Gastrocnemius medialis (tissue), 4 donors: ENCODE data around the gene FADD. TPM values are rescaled to one million over a fixed set of nuclear protein-coding genes. Genes with fewer than 3 reads are reported as not detected.
A peak's percentile ranks its signal among the peaks of the same experiment; 100 is the strongest.

ENCODE experiments used
- ATAC-seq, 2 donors: fragments of 150-250 bp; one replicate each; pipeline ENCODE4 v1.9.1; 2016
- DNase-seq, 2 donors: peaks; one replicate each; pipeline ENCODE4 v3.0.0-alpha.2; 2019
- H3K27ac ChIP-seq, 4 donors: fragments of 200-600 bp; sonication (generic); 1 replicate in 1 of 4; 2 replicates in 3 of 4; pipeline ENCODE4 v1.5.1; 2016 to 2018; ENCODE audit warnings: mild to moderate bottlenecking in 2 of 4, moderate library complexity in 1 of 4
- H3K27me3 ChIP-seq, 3 donors: fragments of 200-600 bp; sonication (generic) in 2 of 3; 1 replicate in 1 of 3; 2 replicates in 2 of 3; pipeline versions ENCODE4 v1.5.1 to v1.6.0; 2016 to 2019; ENCODE audit warnings: mild to moderate bottlenecking in 1 of 3, moderate library complexity in 1 of 3
- H3K36me3 ChIP-seq, 2 donors: fragments of 200-600 bp; sonication (generic) in 1 of 2; one replicate each; pipeline ENCODE4 v1.5.1; 2017 to 2018
- H3K4me1 ChIP-seq, 2 donors: fragments of 200-600 bp; sonication (generic) in 1 of 2; one replicate each; pipeline ENCODE4 v1.5.1; 2016 to 2017; ENCODE audit warnings: mild to moderate bottlenecking in 2 of 2
- H3K4me3 ChIP-seq, 4 donors: fragments of 200-600 bp; sonication (generic) in 3 of 4; 1 replicate in 1 of 4; 2 replicates in 3 of 4; pipeline ENCODE4 v1.5.1; 2016 to 2019; ENCODE audit warnings: mild to moderate bottlenecking in 2 of 4
- H3K9me3 ChIP-seq, 3 donors: fragments of 200-600 bp; sonication (generic) in 2 of 3; 1 replicate in 1 of 3; 2 replicates in 2 of 3; pipeline ENCODE4 v1.5.1; 2016 to 2019
- POLR2A ChIP-seq, 2 donors: fragments of 450-650 bp; IDR thresholded peaks; one replicate each; pipeline ENCODE4 v1.6.1; 2017; ENCODE audit warnings: antibody characterized with exemption in 2 of 2, mild to moderate bottlenecking in 2 of 2, moderate library complexity in 2 of 2
- in situ Hi-C, 4 donors: fragments of 200-750 bp; cut with MboI; loops; one replicate each; pipeline versions ENCODE4 v1.15.0 to v1.8.0; 2017; ENCODE audit warnings: low sequenced_read_pairs in 4 of 4
- intact Hi-C: fragments of 100-400 bp; cut with DNase I; formaldehyde crosslinking; loops from one replicate; pipeline ENCODE4 v1.15.1; 2023; ENCODE audit warnings: low total_unique reads
- total RNA-seq, 4 donors: library from RNA; depleted of rRNA; stranded (reverse); fragments of >200 nt; gene quantifications; one replicate each; pipeline versions ENCODE4 v1.1.0 to v1.2.3, GENCODE V29; 2016
- TF ChIP-seq, protein P1 (sequence below), 5 experiments: fragments of 450-650 bp in 3 of 5; fragments of 200-600 bp in 2 of 5; sonication (generic) in 2 of 5; IDR thresholded peaks in 4 of 5; conservative IDR thresholded peaks in 1 of 5; 1 replicate in 4 of 5; 2 replicates in 1 of 5; pipeline ENCODE4 v1.5.1; 2016 to 2019; ENCODE audit warnings: antibody characterized with exemption in 5 of 5, mild to moderate bottlenecking in 3 of 5, moderate library complexity in 3 of 5

Gene FADD
- total RNA-seq, 4 donors from 2014 or later, result 6.9 to 17.3 (median 10.4) TPM

DNA sequence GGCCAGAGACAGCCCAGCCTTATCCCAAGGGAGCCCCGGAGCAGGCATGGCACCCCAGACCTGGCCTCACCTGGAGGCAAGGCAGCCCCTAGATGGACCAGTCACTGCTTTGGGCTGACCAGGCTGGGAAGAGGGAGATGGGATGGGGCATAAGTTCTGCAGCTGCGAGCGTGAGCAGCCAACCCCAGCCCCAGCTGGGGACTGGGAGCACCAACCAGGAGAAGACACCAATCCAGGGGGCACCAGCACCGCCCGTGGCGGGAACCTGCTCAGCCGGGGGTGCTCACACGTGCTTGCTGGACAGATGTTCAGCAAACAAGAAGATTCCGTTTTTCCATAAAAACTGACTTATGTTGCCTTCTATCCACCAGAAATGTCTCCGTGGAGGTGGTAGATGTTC, 16.2 kb upstream of the FADD start:
- no peak overlapping the region for H3K27ac ChIP-seq
- no peak overlapping the region for H3K4me3 ChIP-seq
- H3K27me3 ChIP-seq, result no peaks in the 10 kb centered on the region
- TF ChIP-seq, protein P1, sequence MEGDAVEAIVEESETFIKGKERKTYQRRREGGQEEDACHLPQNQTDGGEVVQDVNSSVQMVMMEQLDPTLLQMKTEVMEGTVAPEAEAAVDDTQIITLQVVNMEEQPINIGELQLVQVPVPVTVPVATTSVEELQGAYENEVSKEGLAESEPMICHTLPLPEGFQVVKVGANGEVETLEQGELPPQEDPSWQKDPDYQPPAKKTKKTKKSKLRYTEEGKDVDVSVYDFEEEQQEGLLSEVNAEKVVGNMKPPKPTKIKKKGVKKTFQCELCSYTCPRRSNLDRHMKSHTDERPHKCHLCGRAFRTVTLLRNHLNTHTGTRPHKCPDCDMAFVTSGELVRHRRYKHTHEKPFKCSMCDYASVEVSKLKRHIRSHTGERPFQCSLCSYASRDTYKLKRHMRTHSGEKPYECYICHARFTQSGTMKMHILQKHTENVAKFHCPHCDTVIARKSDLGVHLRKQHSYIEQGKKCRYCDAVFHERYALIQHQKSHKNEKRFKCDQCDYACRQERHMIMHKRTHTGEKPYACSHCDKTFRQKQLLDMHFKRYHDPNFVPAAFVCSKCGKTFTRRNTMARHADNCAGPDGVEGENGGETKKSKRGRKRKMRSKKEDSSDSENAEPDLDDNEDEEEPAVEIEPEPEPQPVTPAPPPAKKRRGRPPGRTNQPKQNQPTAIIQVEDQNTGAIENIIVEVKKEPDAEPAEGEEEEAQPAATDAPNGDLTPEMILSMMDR (IDR thresholded peaks at IDR 0.05 in 4 of 5, conservative IDR thresholded peaks at IDR 0.05 in 1 of 5), result no peak
- no peak for TF ChIP-seq POLR2A (IDR thresholded peaks at IDR 0.05)
- ATAC-seq (no peak), DNase-seq (no peak)
- no peaks in the 10 kb centered on the region for H3K9me3 ChIP-seq
- intact Hi-C loops (no loop called here), in situ Hi-C loops (no loop called here)
- no peaks in the 10 kb centered on the region for H3K36me3 ChIP-seq
- H3K4me1 ChIP-seq, result no peaks in the 10 kb centered on the region

- H3K4me3 ChIP-seq, result no peak overlapping the region
- no peak for DNase-seq
- H3K9me3 ChIP-seq, result no peaks in the 10 kb centered on the region
- H3K27ac ChIP-seq, result no peak overlapping the region
- H3K36me3 ChIP-seq, result no peaks in the 10 kb centered on the region
- intact Hi-C loops (no loop called here), in situ Hi-C loops (no loop called here)
- ATAC-seq, result no peak
- no peak for TF ChIP-seq POLR2A (IDR thresholded peaks at IDR 0.05)
- TF ChIP-seq, protein P1 (IDR thresholded peaks at IDR 0.05 in 4 of 5, conservative IDR thresholded peaks at IDR 0.05 in 1 of 5), result no peak
- H3K27me3 ChIP-seq, result no peaks in the 10 kb centered on the region
- H3K4me1 ChIP-seq, result no peaks in the 10 kb centered on the region
Observed at GRCh38 chr11:70187771-70188170, 15.3 kb upstream of the FADD start.

GRCh38 chr11:70189622-70190021, 13.5 kb upstream of the FADD start:
- H3K27ac ChIP-seq, result no peak overlapping the region
- no peaks in the 10 kb centered on the region for H3K27me3 ChIP-seq
- TF ChIP-seq, protein P1 (IDR thresholded peaks at IDR 0.05 in 4 of 5, conservative IDR thresholded peaks at IDR 0.05 in 1 of 5), result no peak
- TF ChIP-seq POLR2A (IDR thresholded peaks at IDR 0.05), result no peak
- H3K36me3 ChIP-seq, result no peaks in the 10 kb centered on the region
- DNase-seq, result no peak
- ATAC-seq, result no peak
- H3K4me1 ChIP-seq, result no peaks in the 10 kb centered on the region
- intact Hi-C loops, result loop anchor here (2.0 kb wide), 1 partner anchor 505 kb away; no protein-coding TSS in a partner anchor
- in situ Hi-C loops, result loop anchor here in 3 of 4 donors (5.0 to 10.0 kb wide), 3 partner anchors 265 to 505 kb away; no protein-coding TSS in a partner anchor
- no peaks in the 10 kb centered on the region for H3K9me3 ChIP-seq
- no peak overlapping the region for H3K4me3 ChIP-seq

DNA sequence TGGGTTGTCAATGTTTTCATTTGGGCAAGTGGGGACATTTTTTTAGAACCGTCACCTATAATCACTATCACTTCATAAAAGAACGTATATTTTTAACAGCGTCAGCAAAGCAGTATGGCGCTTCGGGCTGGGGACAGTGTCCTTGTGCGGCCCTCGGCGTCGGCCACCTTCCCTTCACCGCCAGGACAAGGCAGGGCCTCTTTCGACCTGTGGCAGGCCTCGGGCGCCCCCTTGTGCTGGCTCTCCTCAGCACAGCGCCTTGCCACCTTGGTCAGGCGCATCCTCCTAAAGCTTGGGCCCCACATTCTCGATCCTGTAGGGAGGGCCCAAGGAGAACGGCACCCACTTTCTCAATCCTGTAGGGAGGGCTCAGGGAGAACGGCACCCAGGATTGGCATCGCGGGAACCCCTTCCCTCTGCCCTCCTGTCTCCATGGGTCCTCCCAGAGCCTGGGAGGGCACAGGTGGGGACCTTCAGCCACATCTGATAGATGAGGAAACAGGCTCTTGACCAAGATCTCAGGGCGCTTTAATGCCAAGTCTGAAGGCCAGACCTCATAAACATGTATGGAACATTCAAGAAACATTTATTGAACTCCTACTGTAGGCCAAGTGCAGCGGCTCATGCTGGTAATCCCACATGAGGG, 11.5 kb upstream of the FADD start:
- Histone ChIP-seq H3K4me3 (no peak overlapping the region), H3K36me3 (no peaks in the 10 kb centered on the region), H3K27ac (no peak overlapping the region), H3K4me1 (no peaks in the 10 kb centered on the region), H3K9me3 (no peaks in the 10 kb centered on the region), H3K27me3 (no peaks in the 10 kb centered on the region)
- intact Hi-C loops (loop anchor here (2.0 kb wide), 1 partner anchor 507 kb away; no protein-coding TSS in a partner anchor), in situ Hi-C loops (loop anchor here in 3 of 4 donors (5.0 to 10.0 kb wide), 3 partner anchors 267 to 507 kb away; no protein-coding TSS in a partner anchor)
- ATAC-seq, result peak; percentile 57 to 66
- TF ChIP-seq POLR2A (IDR thresholded peaks at IDR 0.05), result no peak
- TF ChIP-seq, protein P1 (IDR thresholded peaks at IDR 0.05 in 4 of 5, conservative IDR thresholded peaks at IDR 0.05 in 1 of 5), result peak; percentile 69 to 82 (median 77)
- DNase-seq, result peak; percentile 25 to 40
